A549 (cell line): ENCODE results near the gene LMF1. TPM values are rescaled to one million over a fixed set of nuclear protein-coding genes. Genes with fewer than 3 reads are reported as not detected.

Experiments used
- ATAC-seq, 2 experiments: fragments of 200-7000 bp in 1 of 2; fragments of >200 bp in 1 of 2; cut with Nextera tagmentation in 1 of 2; cut with Tn5 transposase in 1 of 2; 3 replicates each; pipeline versions ENCODE4 v1.8.0 to v1.9.1; 2018 to 2020; ENCODE audit warnings: mild to moderate bottlenecking in 1 of 2, moderate library complexity in 1 of 2
- CTCF ChIA-PET: fragments of 300-600 bp; sonication (Branson Sonifier 250); formaldehyde crosslinking; extraction: SDS; loops from one replicate; lab custom pipeline; 2021; ENCODE audit warnings: antibody characterized with exemption, inconsistent platforms; lab: Yijun Ruan, JAX
- POLR2A ChIA-PET: fragments of 350-600 bp; formaldehyde crosslinking; extraction: SDS; loops from one replicate; lab custom pipeline; 2021; ENCODE audit warnings: antibody characterized with exemption, inconsistent platforms; lab: Yijun Ruan, JAX
- DNase-seq, 2 experiments: peaks; one replicate each; pipeline versions ENCODE4 v3.0.0 to v3.0.0-alpha.2; 2011 to 2016; ENCODE audit warnings: low read depth in 1 of 2, low spot score in 1 of 2
- FAIRE-seq: peaks from 2 replicates; lab custom pipeline; 2011; peaks lifted over from hg19 to GRCh38; lab: Jason Lieb, UNC
- H3K27ac ChIP-seq, 2 experiments: fragments of >200 bp; sonication (Bioruptor Twin); formaldehyde crosslinking; 3 replicates each; pipeline ENCODE4 v1.5.1; 2016 to 2017
- H3K4me1 ChIP-seq: fragments of >200 bp; sonication (Bioruptor Twin); formaldehyde crosslinking; 3 replicates; pipeline ENCODE4 v1.6.1; 2016
- H3K4me2 ChIP-seq: fragments of >200 bp; sonication (Bioruptor Twin); formaldehyde crosslinking; 3 replicates; pipeline ENCODE4 v1.6.1; 2016
- H3K4me3 ChIP-seq: fragments of >200 bp; sonication (Bioruptor Twin); formaldehyde crosslinking; 3 replicates; pipeline ENCODE4 v1.5.1; 2016
- H3K9me3 ChIP-seq: fragments of >200 bp; sonication (Bioruptor Twin); formaldehyde crosslinking; 3 replicates; pipeline ENCODE4 v1.6.1; 2016
- BHLHE40 ChIP-seq: IDR thresholded peaks from 2 replicates; pipeline ENCODE4 v1.6.1; 2012; ENCODE audit warnings: low read depth, low read length, inconsistent platforms
- CHD4 ChIP-seq: fragments of 200-600 bp; sonication (generic); IDR thresholded peaks from 2 replicates; pipeline ENCODE4 v1.6.1; 2016; ENCODE audit warnings: antibody characterized with exemption, mild to moderate bottlenecking, borderline replicate concordance
- EHF ChIP-seq: fragments of 250-450 bp; sonication (Bioruptor Pico); IDR thresholded peaks from 2 replicates; pipeline ENCODE4 v1.5.0; 2020; ENCODE audit warnings: mild to moderate bottlenecking
- EP300 ChIP-seq, 2 experiments: fragments of >200 bp; sonication (Bioruptor Twin); formaldehyde crosslinking; IDR thresholded peaks; 2 replicates in 1 of 2; 3 replicates in 1 of 2; pipeline ENCODE4 v1.6.1; 2016 to 2017
- FOSL2 ChIP-seq, 2 experiments: fragments of 450-650 bp in 1 of 2; fragments of >200 bp in 1 of 2; sonication (Bioruptor Twin) in 1 of 2; formaldehyde crosslinking; IDR thresholded peaks; 2 replicates each; pipeline versions ENCODE4 v1.5.0 to v1.6.1; 2016 to 2020; ENCODE audit warnings: mild to moderate bottlenecking in 1 of 2, moderate library complexity in 1 of 2
- GATA3 ChIP-seq: IDR thresholded peaks from 2 replicates; pipeline ENCODE4 v1.6.1; 2012; ENCODE audit warnings: borderline replicate concordance
- HDAC2 ChIP-seq: fragments of 200-600 bp; sonication (generic); IDR thresholded peaks from 2 replicates; pipeline ENCODE4 v1.6.1; 2016
- HEYL ChIP-seq: fragments of 250-450 bp; sonication (Bioruptor Pico); IDR thresholded peaks from 2 replicates; pipeline ENCODE4 v1.8.0; 2021; ENCODE audit warnings: mild to moderate bottlenecking, moderate library complexity
- HOXB13 ChIP-seq: fragments of 250-450 bp; sonication (Bioruptor Pico); IDR thresholded peaks from 2 replicates; pipeline ENCODE4 v1.5.0; 2020; ENCODE audit warnings: low read depth, mild to moderate bottlenecking, moderate library complexity
- HOXB5 ChIP-seq: fragments of 250-450 bp; sonication (Bioruptor Pico); IDR thresholded peaks from 2 replicates; pipeline ENCODE4 v1.5.0; 2020; ENCODE audit warnings: mild to moderate bottlenecking, moderate library complexity
- KDM5A ChIP-seq: fragments of 200-600 bp; sonication (generic); IDR thresholded peaks from 2 replicates; pipeline ENCODE4 v1.6.1; 2016; ENCODE audit warnings: antibody characterized with exemption, mild to moderate bottlenecking
- MAFK ChIP-seq: fragments of 450-650 bp; IDR thresholded peaks from 2 replicates; pipeline ENCODE4 v1.6.1; 2014; ENCODE audit not compliant: partially characterized antibody
- NFE2L2 ChIP-seq: fragments of 150-350 bp; conservative IDR thresholded peaks from 2 replicates; pipeline ENCODE4 v1.6.1; 2014; ENCODE audit warnings: low read length
- NPAS2 ChIP-seq: fragments of 250-450 bp; sonication (Bioruptor Pico); IDR thresholded peaks from 2 replicates; pipeline ENCODE4 v1.8.0; 2022; ENCODE audit warnings: mild to moderate bottlenecking, moderate library complexity, borderline replicate concordance
- NR3C1 ChIP-seq: fragments of >200 bp; sonication (Bioruptor Twin); formaldehyde crosslinking; IDR thresholded peaks from 3 replicates; pipeline ENCODE4 v1.6.1; 2017
- PHF8 ChIP-seq: fragments of 200-600 bp; sonication (generic); IDR thresholded peaks from 2 replicates; pipeline ENCODE4 v1.6.1; 2016; ENCODE audit warnings: low read depth, mild to moderate bottlenecking, antibody characterized with exemption, moderate library complexity, borderline replicate concordance
- RAD21 ChIP-seq, 2 experiments: fragments of >200 bp in 1 of 2; sonication (Bioruptor Twin) in 1 of 2; formaldehyde crosslinking in 1 of 2; IDR thresholded peaks in 1 of 2; conservative IDR thresholded peaks in 1 of 2; 2 replicates in 1 of 2; 3 replicates in 1 of 2; pipeline ENCODE4 v1.6.1; 2012 to 2018; ENCODE audit warnings: inconsistent platforms in 1 of 2
- RFX5 ChIP-seq: fragments of 450-650 bp; IDR thresholded peaks from 2 replicates; pipeline ENCODE4 v1.7.1; 2014; ENCODE audit warnings: antibody characterized with exemption, mild to moderate bottlenecking, moderate library complexity
- RNF2 ChIP-seq: fragments of 200-600 bp; sonication (generic); IDR thresholded peaks from 2 replicates; pipeline ENCODE4 v1.6.1; 2016; ENCODE audit warnings: low read depth, mild to moderate bottlenecking, antibody characterized with exemption, moderate library complexity, borderline replicate concordance
- SREBF2 ChIP-seq: fragments of 450-650 bp; IDR thresholded peaks from 2 replicates; pipeline ENCODE4 v1.6.1; 2014; ENCODE audit warnings: mild to moderate bottlenecking, moderate library complexity
- TFCP2L1 ChIP-seq: fragments of 250-450 bp; sonication (Bioruptor Pico); IDR thresholded peaks from 2 replicates; pipeline ENCODE4 v1.5.0; 2021; ENCODE audit warnings: mild to moderate bottlenecking
- ZC3H11A ChIP-seq: fragments of 450-650 bp; IDR thresholded peaks from 2 replicates; pipeline ENCODE4 v1.6.1; 2014; ENCODE audit warnings: antibody characterized with exemption, mild to moderate bottlenecking
- WGBS: methylation state at CpG from one replicate; pipeline ENCODE4 v1.1.6; 2017; ENCODE audit errors: missing lambda C conversion rate; 5-methylcytosine and 5-hydroxymethylcytosine counted together
- polyA plus RNA-seq, 4 experiments: library from polyadenylated mRNA; depleted of rRNA in 3 of 4; stranded (reverse); fragments of >200 nt; fragmentation: RNase III in 1 of 4; extraction: RNeasy Plus Mini Kit Qiagen cat#74134 plus additional on column Dnase treatment in 1 of 4; gene quantifications; 2 replicates in 3 of 4; 3 replicates in 1 of 4; pipeline ENCODE4 v1.2.3, GENCODE V29; 2011 to 2017
- TF ChIP-seq, protein P1 (sequence below): fragments of >200 bp; sonication (Bioruptor Twin); formaldehyde crosslinking; IDR thresholded peaks from 2 replicates; pipeline ENCODE4 v1.6.1; 2016
- TF ChIP-seq, protein P2 (sequence below): IDR thresholded peaks from 2 replicates; pipeline ENCODE4 v1.6.1; 2012; ENCODE audit warnings: low read depth, borderline replicate concordance
- TF ChIP-seq, protein P3 (sequence below): fragments of >200 bp; sonication (Bioruptor Twin); formaldehyde crosslinking; IDR thresholded peaks from 3 replicates; pipeline ENCODE4 v1.5.1; 2016
- TF ChIP-seq, protein P4 (sequence below): fragments of 450-650 bp; IDR thresholded peaks from 2 replicates; pipeline ENCODE4 v1.6.1; 2014; ENCODE audit warnings: antibody characterized with exemption

Gene LMF1
- polyA plus RNA-seq, 2 of the 4 experiments (the other 2 are of a cell fraction) = 8.8 to 10.9 TPM

DNA sequence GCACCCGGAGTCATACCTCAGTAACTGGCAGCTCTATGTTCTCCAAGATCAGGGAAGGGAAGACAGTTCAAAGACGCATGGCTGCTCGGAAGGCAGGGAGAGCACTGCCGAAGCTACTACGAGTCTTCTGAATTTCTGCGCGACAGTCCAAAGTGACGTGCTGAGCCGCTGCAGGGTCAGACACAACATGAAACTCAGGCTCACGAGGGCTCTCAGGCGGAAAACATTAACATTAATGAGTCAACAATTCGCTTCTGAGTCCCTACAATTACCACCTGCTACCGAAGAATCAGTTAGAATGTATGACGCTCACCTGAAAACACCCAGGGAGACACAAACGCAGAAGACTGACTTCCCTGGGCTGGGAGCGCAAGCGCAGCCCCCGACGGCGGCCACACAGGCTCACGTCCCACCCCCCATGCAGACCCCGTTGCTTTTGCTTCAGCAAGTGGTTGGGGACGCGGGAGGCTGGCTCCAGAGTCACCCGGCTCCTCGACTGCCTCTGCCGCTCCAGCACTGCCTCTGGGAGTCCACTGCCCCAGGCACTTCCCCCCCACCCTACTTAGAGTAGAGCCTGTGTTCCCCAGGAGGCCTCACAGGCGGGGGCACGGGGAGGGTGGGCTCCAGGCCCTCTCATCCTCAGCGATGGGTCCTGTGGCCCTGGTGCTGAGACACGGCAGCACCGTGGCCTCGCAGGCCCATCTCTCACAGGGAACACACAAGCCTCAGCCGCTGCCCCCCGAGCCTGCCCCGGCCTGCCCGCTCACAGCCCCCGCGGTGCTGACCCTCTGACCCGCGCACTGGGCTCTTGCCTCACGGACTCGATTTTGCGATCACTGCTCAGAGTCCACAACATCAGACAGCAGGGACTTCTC lies 38.9 kb downstream of the LMF1 start (continued):
- TF ChIP-seq ZC3H11A = no peak
- no peak for TF ChIP-seq EHF (CRISPR knock-in tag)
- no peak for TF ChIP-seq EP300 (IDR thresholded peaks at IDR 0.05)
- no peak for TF ChIP-seq RNF2
- TF ChIP-seq HOXB13 (CRISPR knock-in tag) = no peak

DNA sequence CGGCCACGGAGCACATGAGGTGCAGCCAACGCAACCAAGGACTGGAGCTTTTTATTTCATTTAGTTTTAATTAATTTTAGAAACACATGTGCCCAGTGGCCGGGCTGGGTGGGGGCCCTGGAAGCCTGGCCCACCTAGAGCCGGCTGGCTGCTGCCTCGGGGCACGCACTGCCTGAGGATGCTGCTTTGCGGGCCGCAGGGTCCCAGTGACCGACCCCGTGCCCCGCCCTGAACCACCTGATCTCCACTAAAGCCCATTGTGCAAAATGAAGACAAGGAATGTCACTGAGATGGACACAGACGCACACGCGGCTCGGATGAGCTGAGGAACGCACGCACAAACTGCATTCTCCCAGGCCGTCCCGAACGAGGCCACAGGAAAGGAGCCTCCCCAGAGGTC lies 39.6 kb downstream of the LMF1 start:
- no peak for FAIRE-seq

DNA sequence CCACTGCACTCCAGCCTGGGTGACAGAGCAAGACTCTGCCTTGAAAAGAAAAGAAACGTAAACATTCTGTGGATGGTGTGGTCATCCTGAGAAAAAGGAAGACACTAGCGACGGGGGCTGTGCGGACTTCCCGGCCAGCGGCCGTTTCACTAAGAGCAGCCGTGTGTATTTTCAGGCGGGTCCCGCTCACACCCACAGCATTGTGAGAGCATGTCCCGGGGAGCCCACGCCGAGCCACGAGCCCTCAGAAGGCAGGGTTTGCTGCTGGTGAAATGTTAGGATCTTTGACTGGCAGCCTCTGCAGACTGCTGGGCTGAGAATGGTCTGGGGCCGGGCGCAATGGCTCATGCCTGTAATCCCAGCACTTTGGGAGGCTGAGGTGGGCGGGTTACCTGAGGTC lies 40.3 kb downstream of the LMF1 start:
- Histone ChIP-seq H3K9me3 (peaks cover 9% of the 10 kb centered on the region; the same call in 1 of the 3 replicates), H3K4me3 (no peak overlapping the region), H3K4me1 (no peaks in the 10 kb centered on the region), H3K4me2 (no peak overlapping the region), H3K27ac (no peak overlapping the region)
- FAIRE-seq = no peak
- ChIA-PET POLR2A (no interaction called here), CTCF (interaction anchor here (0.7 kb wide), 1 partner anchor 178 kb away, joined by 3 read pairs; no protein-coding TSS in a partner anchor)
- DNase-seq = no peak
- TF ChIP-seq SREBF2 = no peak
- no peak for TF ChIP-seq MAFK
- TF ChIP-seq, protein P1, sequence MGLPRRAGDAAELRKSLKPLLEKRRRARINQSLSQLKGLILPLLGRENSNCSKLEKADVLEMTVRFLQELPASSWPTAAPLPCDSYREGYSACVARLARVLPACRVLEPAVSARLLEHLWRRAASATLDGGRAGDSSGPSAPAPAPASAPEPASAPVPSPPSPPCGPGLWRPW = no peak
- TF ChIP-seq, protein P2, sequence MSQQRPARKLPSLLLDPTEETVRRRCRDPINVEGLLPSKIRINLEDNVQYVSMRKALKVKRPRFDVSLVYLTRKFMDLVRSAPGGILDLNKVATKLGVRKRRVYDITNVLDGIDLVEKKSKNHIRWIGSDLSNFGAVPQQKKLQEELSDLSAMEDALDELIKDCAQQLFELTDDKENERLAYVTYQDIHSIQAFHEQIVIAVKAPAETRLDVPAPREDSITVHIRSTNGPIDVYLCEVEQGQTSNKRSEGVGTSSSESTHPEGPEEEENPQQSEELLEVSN = no peak
- no peak for TF ChIP-seq HEYL (CRISPR knock-in tag)
- no peak for TF ChIP-seq BHLHE40
- no peak for TF ChIP-seq ZC3H11A
- no peak for TF ChIP-seq RFX5
- no peak for TF ChIP-seq NPAS2 (CRISPR knock-in tag)
- no peak for TF ChIP-seq NFE2L2
- no peak for TF ChIP-seq RNF2
- TF ChIP-seq FOSL2 (IDR thresholded peaks at IDR 0.05) = no peak
- no peak for TF ChIP-seq FOSL2 (CRISPR knock-in tag; IDR thresholded peaks at IDR 0.05)
- no peak for TF ChIP-seq HOXB5 (CRISPR knock-in tag)
- no peak for TF ChIP-seq EHF (CRISPR knock-in tag)
- no peak for TF ChIP-seq NR3C1
- TF ChIP-seq RAD21 (conservative IDR thresholded peaks at IDR 0.05 in 1 of 2, IDR thresholded peaks at IDR 0.05 in 1 of 2) = no peak
- no peak for TF ChIP-seq CHD4
- TF ChIP-seq, protein P3, sequence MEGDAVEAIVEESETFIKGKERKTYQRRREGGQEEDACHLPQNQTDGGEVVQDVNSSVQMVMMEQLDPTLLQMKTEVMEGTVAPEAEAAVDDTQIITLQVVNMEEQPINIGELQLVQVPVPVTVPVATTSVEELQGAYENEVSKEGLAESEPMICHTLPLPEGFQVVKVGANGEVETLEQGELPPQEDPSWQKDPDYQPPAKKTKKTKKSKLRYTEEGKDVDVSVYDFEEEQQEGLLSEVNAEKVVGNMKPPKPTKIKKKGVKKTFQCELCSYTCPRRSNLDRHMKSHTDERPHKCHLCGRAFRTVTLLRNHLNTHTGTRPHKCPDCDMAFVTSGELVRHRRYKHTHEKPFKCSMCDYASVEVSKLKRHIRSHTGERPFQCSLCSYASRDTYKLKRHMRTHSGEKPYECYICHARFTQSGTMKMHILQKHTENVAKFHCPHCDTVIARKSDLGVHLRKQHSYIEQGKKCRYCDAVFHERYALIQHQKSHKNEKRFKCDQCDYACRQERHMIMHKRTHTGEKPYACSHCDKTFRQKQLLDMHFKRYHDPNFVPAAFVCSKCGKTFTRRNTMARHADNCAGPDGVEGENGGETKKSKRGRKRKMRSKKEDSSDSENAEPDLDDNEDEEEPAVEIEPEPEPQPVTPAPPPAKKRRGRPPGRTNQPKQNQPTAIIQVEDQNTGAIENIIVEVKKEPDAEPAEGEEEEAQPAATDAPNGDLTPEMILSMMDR = no peak
- no peak for TF ChIP-seq PHF8
- ATAC-seq = no peak
- WGBS = 93% methylated on average over 17 of the region's 17 CpGs

More for the DNA sequence above, 39.6 kb downstream of the LMF1 start:
- Histone ChIP-seq H3K4me1 (no peaks in the 10 kb centered on the region), H3K27ac (no peak overlapping the region), H3K4me3 (no peak overlapping the region), H3K9me3 (peaks cover 4% of the 10 kb centered on the region; the same call in 1 of the 3 replicates), H3K4me2 (no peak overlapping the region)
- ATAC-seq (no peak), DNase-seq (no peak)
- ChIA-PET POLR2A (no interaction called here), CTCF (no interaction called here)
- no peak for TF ChIP-seq TFCP2L1 (CRISPR knock-in tag)
- no peak for TF ChIP-seq GATA3
- TF ChIP-seq KDM5A = no peak
- TF ChIP-seq HDAC2 = no peak
- TF ChIP-seq, protein P4, sequence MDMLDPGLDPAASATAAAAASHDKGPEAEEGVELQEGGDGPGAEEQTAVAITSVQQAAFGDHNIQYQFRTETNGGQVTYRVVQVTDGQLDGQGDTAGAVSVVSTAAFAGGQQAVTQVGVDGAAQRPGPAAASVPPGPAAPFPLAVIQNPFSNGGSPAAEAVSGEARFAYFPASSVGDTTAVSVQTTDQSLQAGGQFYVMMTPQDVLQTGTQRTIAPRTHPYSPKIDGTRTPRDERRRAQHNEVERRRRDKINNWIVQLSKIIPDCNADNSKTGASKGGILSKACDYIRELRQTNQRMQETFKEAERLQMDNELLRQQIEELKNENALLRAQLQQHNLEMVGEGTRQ = no peak
- no peak for TF ChIP-seq ZC3H11A
- no peak for TF ChIP-seq BHLHE40
- WGBS = 90% methylated on average over 19 of the region's 21 CpGs
